Neural progenitor cell (in vitro differentiated cells): ENCODE measurements around the gene GSG1.

Experiments
- EZH2 ChIP-seq: fragments of 200-600 bp; sonication (generic); IDR thresholded peaks from 2 replicates; pipeline ENCODE4 v1.6.1; 2017; ENCODE audit warnings: antibody characterized with exemption, mild to moderate bottlenecking, moderate library complexity
- EZH2phosphoT487 ChIP-seq: fragments of 200-600 bp; sonication (generic); IDR thresholded peaks from 2 replicates; pipeline ENCODE4 v1.6.1; 2017; ENCODE audit warnings: antibody characterized with exemption
- TF ChIP-seq, protein P1 (sequence below): fragments of 200-600 bp; sonication (generic); IDR thresholded peaks from 2 replicates; pipeline ENCODE4 v1.5.1; 2017; ENCODE audit warnings: antibody characterized with exemption, mild to moderate bottlenecking

GRCh38 chr12:13117029-13117428, 13.6 kb upstream of the GSG1 start:
- no peak for TF ChIP-seq EZH2
- TF ChIP-seq, protein P1, sequence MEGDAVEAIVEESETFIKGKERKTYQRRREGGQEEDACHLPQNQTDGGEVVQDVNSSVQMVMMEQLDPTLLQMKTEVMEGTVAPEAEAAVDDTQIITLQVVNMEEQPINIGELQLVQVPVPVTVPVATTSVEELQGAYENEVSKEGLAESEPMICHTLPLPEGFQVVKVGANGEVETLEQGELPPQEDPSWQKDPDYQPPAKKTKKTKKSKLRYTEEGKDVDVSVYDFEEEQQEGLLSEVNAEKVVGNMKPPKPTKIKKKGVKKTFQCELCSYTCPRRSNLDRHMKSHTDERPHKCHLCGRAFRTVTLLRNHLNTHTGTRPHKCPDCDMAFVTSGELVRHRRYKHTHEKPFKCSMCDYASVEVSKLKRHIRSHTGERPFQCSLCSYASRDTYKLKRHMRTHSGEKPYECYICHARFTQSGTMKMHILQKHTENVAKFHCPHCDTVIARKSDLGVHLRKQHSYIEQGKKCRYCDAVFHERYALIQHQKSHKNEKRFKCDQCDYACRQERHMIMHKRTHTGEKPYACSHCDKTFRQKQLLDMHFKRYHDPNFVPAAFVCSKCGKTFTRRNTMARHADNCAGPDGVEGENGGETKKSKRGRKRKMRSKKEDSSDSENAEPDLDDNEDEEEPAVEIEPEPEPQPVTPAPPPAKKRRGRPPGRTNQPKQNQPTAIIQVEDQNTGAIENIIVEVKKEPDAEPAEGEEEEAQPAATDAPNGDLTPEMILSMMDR, result no peak
- TF ChIP-seq EZH2phosphoT487, result no peak
